ENCODE results near the gene GHDC. TPM values are rescaled to one million over a fixed set of nuclear protein-coding genes. Genes with fewer than 3 reads are reported as not detected.
"Not testable (repeated sequence)": the region's sequence is repeated elsewhere in the genome, so short reads cannot be mapped to it uniquely, and the experiment has no call there.

GHDC gene
- total and polyA plus RNA-seq, 2 experiments from 2014 or later: 11.1 to 25.0 TPM

DNA sequence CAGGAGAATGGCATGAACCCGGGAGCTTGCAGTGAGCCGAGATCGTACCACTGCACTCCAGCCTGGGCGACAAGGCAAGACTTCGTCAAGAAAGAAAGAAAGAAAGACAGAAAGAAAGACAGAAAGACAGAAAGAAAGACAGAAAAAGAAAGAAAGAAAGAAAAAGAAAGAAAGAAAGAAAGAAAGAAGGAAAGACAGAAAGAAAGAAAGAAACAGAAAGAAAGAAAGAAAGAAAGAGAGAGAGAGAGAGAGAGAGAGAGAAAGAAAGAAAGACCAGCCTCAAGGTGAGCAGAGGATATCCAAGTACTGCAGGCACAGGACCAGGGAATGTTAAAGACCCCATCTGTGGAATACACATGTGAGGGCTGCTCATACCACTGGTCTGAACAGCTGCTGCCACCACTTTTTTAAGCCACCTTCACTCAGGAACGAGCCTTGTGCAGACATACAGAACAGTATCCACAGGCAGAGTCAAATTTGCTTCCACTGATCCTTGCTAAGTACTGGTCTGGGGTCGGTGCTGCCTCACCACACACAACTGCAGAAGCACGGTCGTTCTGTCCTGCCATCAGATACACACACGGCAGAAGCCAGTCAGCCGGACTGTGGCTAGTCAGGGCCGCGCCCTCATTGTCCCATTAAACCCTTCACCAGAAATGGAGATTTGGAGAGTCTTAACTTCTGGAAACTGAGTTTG, 47.2 kb downstream of the GHDC start:
- Histone ChIP-seq H3K9ac (no peak overlapping the region), H2AFZ (no peak overlapping the region), H3K9me3 (ENCODE audit: low read depth) (no peaks in the 10 kb centered on the region), H4K20me1 (ENCODE audit: insufficient read depth) (0 out of 2 replicates have a peak, but pooled peaks cover 7% of the 10 kb centered on the region), H3K79me2 (ENCODE audit: insufficient read depth) (peaks cover 89% of the 10 kb centered on the region), H3K4me2 (ENCODE audit: unreplicated experiment) (no peak overlapping the region), H3F3A (ENCODE audit: insufficient read depth) (peaks cover 18% of the 10 kb centered on the region), H3K27ac (no peak overlapping the region), H3K36me3 (ENCODE audit: low read depth) (0 out of 2 replicates have a peak, but pooled peaks cover 4% of the 10 kb centered on the region), H3K27me3 (replicated peaks; ENCODE audit: insufficient read depth) (no peaks in the 10 kb centered on the region), H3K4me1 (ENCODE audit: insufficient read depth) (peaks cover 16% of the 10 kb centered on the region), H3K4me3 (no peak overlapping the region), H3K9me2 (ENCODE audit: insufficient read depth) (no peaks in the 10 kb centered on the region)
- in situ Hi-C loops (cut with MboI): no loop called here
- TF ChIP-seq EZH2phosphoT487 (IDR thresholded peaks at IDR 0.05; ENCODE audit: insufficient read depth, low read depth) (no peak), EZH2 (IDR thresholded peaks at IDR 0.05; ENCODE audit: insufficient read depth, poor library complexity, severe bottlenecking) (no peak)
- DNase-seq: no peak
- 81 to 85% methylated on average over 13 of the region's 13 CpGs for WGBS, 2 experiments (ENCODE audit: low coverage in 1 of 2, low lambda C conversion rate in 2 of 2, missing lambda C conversion rate in 2 of 2)

DNA sequence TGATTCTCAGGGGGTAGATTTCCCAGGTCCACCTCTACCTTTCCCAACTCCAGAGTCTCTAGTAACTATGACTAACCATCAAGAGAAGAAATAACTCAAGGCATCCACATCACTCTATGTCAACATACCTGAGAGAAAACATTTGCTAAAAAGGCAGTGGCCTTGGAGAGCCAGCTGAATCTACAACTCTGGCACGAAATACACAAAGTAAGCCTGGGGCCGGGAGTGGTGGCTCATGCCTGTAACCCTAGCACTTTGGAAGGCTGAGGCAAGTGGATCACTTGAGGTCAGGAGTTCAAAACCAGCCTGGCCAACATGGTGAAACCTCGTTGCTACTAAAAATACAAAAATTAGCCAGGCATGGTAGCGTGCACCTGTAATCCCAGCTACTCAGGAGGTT, 51.2 kb downstream of the GHDC start:
- H3K9me3 ChIP-seq (ENCODE audit: low read depth); H3K9me2 ChIP-seq (ENCODE audit: insufficient read depth); H3K36me3 ChIP-seq (ENCODE audit: low read depth); H3K9ac ChIP-seq; H3K4me3 ChIP-seq; in situ Hi-C loops (cut with MboI); H3K27me3 ChIP-seq (replicated peaks; ENCODE audit: insufficient read depth); H2AFZ ChIP-seq: not testable (repeated sequence)
- H3K79me2 ChIP-seq (ENCODE audit: insufficient read depth): peaks cover 86% of the 10 kb centered on the region
- H3K4me2 ChIP-seq (ENCODE audit: unreplicated experiment): peak overlapping the region; percentile 67
- H4K20me1 ChIP-seq (ENCODE audit: insufficient read depth): peaks cover 13% of the 10 kb centered on the region; the same call in 1 of the 2 replicates
- peak overlapping the region; percentile 75 for H3K27ac ChIP-seq
- H3K4me1 ChIP-seq (ENCODE audit: insufficient read depth): peaks cover 31% of the 10 kb centered on the region
- peaks cover 38% of the 10 kb centered on the region for H3F3A ChIP-seq (ENCODE audit: insufficient read depth)
- DNase-seq: peak; percentile 23
- 84 to 89% methylated on average over 4 of the region's 4 CpGs for WGBS, 2 experiments (ENCODE audit: low coverage in 1 of 2, low lambda C conversion rate in 2 of 2, missing lambda C conversion rate in 2 of 2)

DNA sequence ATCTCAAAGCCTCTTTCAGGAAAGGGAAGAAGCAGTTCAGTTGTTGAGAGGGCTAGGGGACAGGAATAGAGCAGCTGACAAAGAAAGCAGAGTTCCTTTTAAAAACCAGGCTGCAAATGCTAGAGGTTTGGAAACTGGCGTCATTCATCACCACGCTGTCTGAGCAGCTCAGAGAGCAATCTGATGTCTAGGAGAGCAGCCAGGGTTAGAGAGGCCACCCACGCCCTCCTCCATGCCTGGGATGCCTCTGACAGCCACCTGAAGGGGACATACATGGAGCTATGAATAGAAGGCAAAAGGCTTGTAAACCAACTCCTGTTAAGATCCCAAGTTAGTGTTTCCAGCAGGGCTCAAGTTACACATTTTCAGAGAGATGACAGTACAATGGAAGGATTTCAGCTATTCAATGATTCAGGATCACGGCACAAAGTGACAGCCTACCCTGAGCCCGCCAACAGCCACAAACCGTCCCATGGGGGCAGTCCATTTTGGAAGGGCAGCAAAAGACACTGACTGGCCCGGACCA, 51.9 kb downstream of the GHDC start:
- Histone ChIP-seq H3K79me2 (ENCODE audit: insufficient read depth) (peaks cover 86% of the 10 kb centered on the region), H3K9me3 (ENCODE audit: low read depth) (no peaks in the 10 kb centered on the region), H3F3A (ENCODE audit: insufficient read depth) (peaks cover 38% of the 10 kb centered on the region), H4K20me1 (ENCODE audit: insufficient read depth) (peaks cover 13% of the 10 kb centered on the region; the same call in 1 of the 2 replicates), H2AFZ (no peak overlapping the region), H3K36me3 (ENCODE audit: low read depth) (0 out of 2 replicates have a peak, but pooled peaks cover 4% of the 10 kb centered on the region), H3K4me2 (ENCODE audit: unreplicated experiment) (peak overlapping the region; percentile 67), H3K9me2 (ENCODE audit: insufficient read depth) (no peaks in the 10 kb centered on the region), H3K27me3 (replicated peaks; ENCODE audit: insufficient read depth) (no peaks in the 10 kb centered on the region), H3K4me3 (0 out of 2 replicates have a peak overlapping the region, but pooled peaks have one; percentile 17), H3K4me1 (ENCODE audit: insufficient read depth) (peaks cover 31% of the 10 kb centered on the region), H3K9ac (peak overlapping the region; percentile 49), H3K27ac (peak overlapping the region; percentile 75)
- WGBS, 2 experiments (ENCODE audit: low coverage in 1 of 2, low lambda C conversion rate in 2 of 2, missing lambda C conversion rate in 2 of 2): 3 to 4% methylated on average over 7 of the region's 7 CpGs
- TF ChIP-seq EZH2phosphoT487 (IDR thresholded peaks at IDR 0.05; ENCODE audit: insufficient read depth, low read depth): 0 out of 2 replicates have a peak, but pooled peaks have one; percentile 41
- TF ChIP-seq EZH2 (IDR thresholded peaks at IDR 0.05; ENCODE audit: insufficient read depth, poor library complexity, severe bottlenecking): no peak
- DNase-seq: peak; percentile 92
- in situ Hi-C loops (cut with MboI): no loop called here

DNA sequence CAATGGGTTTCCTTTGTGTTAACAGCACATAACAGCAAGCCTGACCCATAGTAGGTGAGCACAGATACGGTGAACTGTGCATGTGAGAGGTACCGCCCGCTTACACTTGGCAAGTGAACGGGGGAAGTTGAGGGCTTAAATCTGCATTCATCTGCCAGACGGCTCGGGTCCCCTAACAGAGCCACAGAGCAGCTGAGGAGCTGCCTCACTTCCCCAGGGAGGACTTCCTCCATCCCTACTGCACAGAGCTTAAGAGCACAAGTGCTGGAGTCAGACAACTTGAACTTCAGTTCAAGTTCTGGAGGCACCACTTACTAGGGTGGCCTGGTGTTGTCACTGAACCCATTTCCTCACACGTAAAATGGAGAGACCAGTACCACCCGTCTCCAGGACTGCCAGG, 52.9 kb downstream of the GHDC start:
- Histone ChIP-seq H3F3A (ENCODE audit: insufficient read depth) (peaks cover 38% of the 10 kb centered on the region), H3K36me3 (ENCODE audit: low read depth) (0 out of 2 replicates have a peak, but pooled peaks cover 7% of the 10 kb centered on the region), H3K79me2 (ENCODE audit: insufficient read depth) (peaks cover 86% of the 10 kb centered on the region), H3K4me3 (no peak overlapping the region), H3K27me3 (replicated peaks; ENCODE audit: insufficient read depth) (no peaks in the 10 kb centered on the region), H3K9me3 (ENCODE audit: low read depth) (no peaks in the 10 kb centered on the region), H3K9ac (no peak overlapping the region), H3K4me2 (ENCODE audit: unreplicated experiment) (no peak overlapping the region), H4K20me1 (ENCODE audit: insufficient read depth) (peaks cover 13% of the 10 kb centered on the region; the same call in 1 of the 2 replicates), H3K9me2 (ENCODE audit: insufficient read depth) (no peaks in the 10 kb centered on the region), H3K4me1 (ENCODE audit: insufficient read depth) (peaks cover 31% of the 10 kb centered on the region), H3K27ac (peak overlapping the region; percentile 75), H2AFZ (no peak overlapping the region)
- in situ Hi-C loops (cut with MboI): no loop called here
- TF ChIP-seq EZH2 (IDR thresholded peaks at IDR 0.05; ENCODE audit: insufficient read depth, poor library complexity, severe bottlenecking): no peak
- TF ChIP-seq EZH2phosphoT487 (IDR thresholded peaks at IDR 0.05; ENCODE audit: insufficient read depth, low read depth): no peak
- WGBS, 2 experiments (ENCODE audit: low coverage in 1 of 2, low lambda C conversion rate in 2 of 2, missing lambda C conversion rate in 2 of 2): 71 to 77% methylated on average over 8 of the region's 8 CpGs
- no peak for DNase-seq

DNA sequence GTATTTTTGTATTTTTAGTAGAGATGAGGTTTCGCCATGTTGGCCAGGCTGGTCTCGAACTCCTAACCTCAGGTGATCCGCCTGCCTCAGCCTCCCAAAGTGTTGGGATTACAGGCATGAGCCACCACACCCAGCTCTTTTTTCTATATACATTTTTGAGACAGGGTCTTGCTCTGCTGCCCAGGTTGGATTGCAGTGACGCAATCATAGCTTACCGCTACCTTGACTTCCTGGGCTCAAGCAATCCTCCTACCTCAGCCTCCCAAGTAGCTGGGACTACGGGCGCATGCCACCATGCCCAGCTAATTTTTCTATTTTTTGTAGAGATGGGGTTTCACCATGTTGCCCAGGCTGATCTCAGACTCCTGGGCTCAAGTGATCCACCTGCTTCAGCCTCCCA, 53.6 kb downstream of the GHDC start:
- H3F3A ChIP-seq (ENCODE audit: insufficient read depth): peaks cover 38% of the 10 kb centered on the region
- DNase-seq; H3K36me3 ChIP-seq (ENCODE audit: low read depth); H3K9ac ChIP-seq; H3K4me2 ChIP-seq (ENCODE audit: unreplicated experiment); in situ Hi-C loops (cut with MboI); H3K27ac ChIP-seq; H3K9me2 ChIP-seq (ENCODE audit: insufficient read depth); H3K4me3 ChIP-seq; H3K9me3 ChIP-seq (ENCODE audit: low read depth); H3K27me3 ChIP-seq (replicated peaks; ENCODE audit: insufficient read depth); H2AFZ ChIP-seq: not testable (repeated sequence)
- WGBS, 2 experiments (ENCODE audit: low coverage in 1 of 2, low lambda C conversion rate in 2 of 2, missing lambda C conversion rate in 2 of 2): 99 to 100% methylated on average over 7 of the region's 7 CpGs
- H4K20me1 ChIP-seq (ENCODE audit: insufficient read depth): peaks cover 13% of the 10 kb centered on the region; the same call in 1 of the 2 replicates
- peaks cover 86% of the 10 kb centered on the region for H3K79me2 ChIP-seq (ENCODE audit: insufficient read depth)
- H3K4me1 ChIP-seq (ENCODE audit: insufficient read depth): peaks cover 35% of the 10 kb centered on the region
